Spleen (tissue), 11 donors: ENCODE measurements around the gene MYO18B. TPM values are rescaled to one million over a fixed set of nuclear protein-coding genes. Genes with fewer than 3 reads are reported as not detected.

Experiments
- DNase-seq: peaks from one replicate; pipeline ENCODE4 v3.0.0-alpha.2; 2020
- H3K27ac ChIP-seq, 8 donors: fragments of 200-600 bp; sonication (generic) in 7 of 8; 1 replicate in 4 of 8; 2 replicates in 4 of 8; pipeline versions ENCODE4 v1.5.0 to v1.8.0; 2016 to 2021; ENCODE audit warnings: inconsistent platforms in 4 of 8, mild to moderate bottlenecking in 4 of 8, moderate library complexity in 1 of 8
- H3K27me3 ChIP-seq, 7 donors: fragments of 200-600 bp; sonication (generic) in 6 of 7; replicated peaks in 1 of 7; 1 replicate in 4 of 7; 2 replicates in 3 of 7; pipeline versions ENCODE4 v1.5.0 to v1.8.0; 2016 to 2021; ENCODE audit warnings: inconsistent platforms in 3 of 7, mild to moderate bottlenecking in 1 of 7
- H3K36me3 ChIP-seq, 6 donors: fragments of 200-600 bp; sonication (generic) in 5 of 6; 1 replicate in 4 of 6; 2 replicates in 2 of 6; pipeline versions ENCODE4 v1.5.0 to v1.8.0; 2016 to 2021; ENCODE audit warnings: inconsistent platforms in 2 of 6
- H3K4me1 ChIP-seq, 6 donors: fragments of 200-600 bp; sonication (generic) in 5 of 6; 1 replicate in 3 of 6; 2 replicates in 3 of 6; pipeline versions ENCODE4 v1.5.0 to v1.8.0; 2016 to 2021; ENCODE audit warnings: inconsistent platforms in 3 of 6
- H3K4me3 ChIP-seq, 8 donors: fragments of 200-600 bp; sonication (generic) in 7 of 8; 1 replicate in 4 of 8; 2 replicates in 4 of 8; pipeline versions ENCODE4 v1.5.0 to v1.8.0; 2016 to 2021; ENCODE audit warnings: inconsistent platforms in 4 of 8, mild to moderate bottlenecking in 4 of 8, moderate library complexity in 2 of 8
- H3K9me3 ChIP-seq, 8 donors: fragments of 200-600 bp; sonication (generic) in 7 of 8; 1 replicate in 4 of 8; 2 replicates in 4 of 8; pipeline versions ENCODE4 v1.5.0 to v1.8.0; 2016 to 2021; ENCODE audit warnings: inconsistent platforms in 4 of 8
- POLR2A ChIP-seq, 3 donors: fragments of 450-650 bp; IDR thresholded peaks; one replicate each; pipeline ENCODE4 v1.5.1; 2017; ENCODE audit warnings: antibody characterized with exemption in 3 of 3, mild to moderate bottlenecking in 1 of 3
- POLR2AphosphoS5 ChIP-seq, 3 donors: sonication (generic); formaldehyde crosslinking; IDR thresholded peaks; one replicate each; pipeline ENCODE4 v1.5.1; 2017; ENCODE audit warnings: antibody characterized with exemption in 3 of 3
- WGBS, 5 donors: extraction: QIAGEN DNeasy Blood & Tissue Kit in 3 of 5; methylation state at CpG; one replicate each; pipeline versions ENCODE4 v1.1.5 to v1.1.7; 2013 to 2018; 5-methylcytosine and 5-hydroxymethylcytosine counted together
- intact Hi-C: fragments of 100-400 bp; cut with DNase I; formaldehyde crosslinking; loops from one replicate; pipeline ENCODE4 v1.15.0; 2023; ENCODE audit warnings: low total_unique reads
- polyA plus RNA-seq, 3 donors: library from polyadenylated mRNA; stranded (reverse); fragments of 200-250 nt; gene quantifications; one replicate each; pipeline ENCODE4 v1.2.1, GENCODE V29; 2013
- total RNA-seq, 7 donors: library from RNA; depleted of rRNA in 3 of 7; stranded (reverse); fragments of >200 nt in 3 of 7; fragmentation: NEBNext Ultra II Directional in 4 of 7; extraction: Animal tissue kit (Norgen Biotek cat#: 25700) in 4 of 7; gene quantifications; one replicate each; pipeline versions ENCODE4 v1.1.0 to v1.2.1, GENCODE V29; 2016 to 2021
- TF ChIP-seq, protein P1 (sequence below), 11 experiments: fragments of 200-600 bp in 7 of 11; fragments of 450-650 bp in 4 of 11; sonication (generic) in 4 of 11; IDR thresholded peaks in 8 of 11; conservative IDR thresholded peaks in 3 of 11; 1 replicate in 7 of 11; 2 replicates in 4 of 11; pipeline versions ENCODE4 v1.4.0 to v1.8.0; 2016 to 2021; ENCODE audit warnings: antibody characterized with exemption in 11 of 11, inconsistent platforms in 4 of 11, mild to moderate bottlenecking in 1 of 11
- donor health status: healthy with polysubstance abuse.
- donor health status: DM: no; HTN: no; CAD: no; lungs with moderate emphysema.
- donor health status: DM: no; HTN: no; CAD: no.
- donor health status: Bipolar disorder and iron deficiency.
- donor health status: healthy.
- donor health status: DM: no; HTN: no; CAD: no.
- donor health status: DM: yes; HTN: yes; CAD: no.

MYO18B gene
- total and polyA plus RNA-seq, 10 donors: under 0.01 to 0.79 (median 0.12) TPM

DNA sequence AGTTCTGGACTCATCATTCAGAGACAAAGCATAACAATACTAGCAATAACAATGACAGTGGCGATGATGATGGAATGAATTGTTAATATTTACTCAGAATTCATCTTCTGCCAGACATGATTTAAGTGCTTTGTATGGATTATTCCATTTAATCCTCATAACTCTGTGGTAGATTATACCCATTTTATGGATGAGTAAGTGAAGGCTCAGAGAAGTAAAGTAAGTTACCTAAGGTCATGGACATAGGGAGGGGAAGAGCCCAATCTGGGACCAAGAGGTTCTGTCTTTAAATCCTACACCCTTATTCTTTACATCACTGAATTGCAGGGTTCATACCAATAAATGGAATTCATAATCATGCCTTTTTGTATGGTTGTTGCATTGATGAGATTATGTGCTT, 72.7 kb downstream of the MYO18B start:
- no peaks in the 10 kb centered on the region for H3K9me3 ChIP-seq
- intact Hi-C loops: no loop called here
- no peak overlapping the region for H3K4me3 ChIP-seq
- 79 to 97% (median 94%) methylated on average over 1 of the region's 1 CpG for WGBS, 5 donors
- TF ChIP-seq POLR2AphosphoS5 (IDR thresholded peaks at IDR 0.05) (no peak), POLR2A (IDR thresholded peaks at IDR 0.05) (no peak)
- TF ChIP-seq, protein P1, sequence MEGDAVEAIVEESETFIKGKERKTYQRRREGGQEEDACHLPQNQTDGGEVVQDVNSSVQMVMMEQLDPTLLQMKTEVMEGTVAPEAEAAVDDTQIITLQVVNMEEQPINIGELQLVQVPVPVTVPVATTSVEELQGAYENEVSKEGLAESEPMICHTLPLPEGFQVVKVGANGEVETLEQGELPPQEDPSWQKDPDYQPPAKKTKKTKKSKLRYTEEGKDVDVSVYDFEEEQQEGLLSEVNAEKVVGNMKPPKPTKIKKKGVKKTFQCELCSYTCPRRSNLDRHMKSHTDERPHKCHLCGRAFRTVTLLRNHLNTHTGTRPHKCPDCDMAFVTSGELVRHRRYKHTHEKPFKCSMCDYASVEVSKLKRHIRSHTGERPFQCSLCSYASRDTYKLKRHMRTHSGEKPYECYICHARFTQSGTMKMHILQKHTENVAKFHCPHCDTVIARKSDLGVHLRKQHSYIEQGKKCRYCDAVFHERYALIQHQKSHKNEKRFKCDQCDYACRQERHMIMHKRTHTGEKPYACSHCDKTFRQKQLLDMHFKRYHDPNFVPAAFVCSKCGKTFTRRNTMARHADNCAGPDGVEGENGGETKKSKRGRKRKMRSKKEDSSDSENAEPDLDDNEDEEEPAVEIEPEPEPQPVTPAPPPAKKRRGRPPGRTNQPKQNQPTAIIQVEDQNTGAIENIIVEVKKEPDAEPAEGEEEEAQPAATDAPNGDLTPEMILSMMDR (IDR thresholded peaks at IDR 0.05 in 8 of 11, conservative IDR thresholded peaks at IDR 0.05 in 3 of 11): no peak
- no peaks in the 10 kb centered on the region for H3K36me3 ChIP-seq
- H3K4me1 ChIP-seq: no peaks in the 10 kb centered on the region
- no peak for DNase-seq
- H3K27ac ChIP-seq: no peak overlapping the region
- H3K27me3 ChIP-seq: peaks cover 0 to 40% (median 0%) of the 10 kb centered on the region in 7 donors

DNA sequence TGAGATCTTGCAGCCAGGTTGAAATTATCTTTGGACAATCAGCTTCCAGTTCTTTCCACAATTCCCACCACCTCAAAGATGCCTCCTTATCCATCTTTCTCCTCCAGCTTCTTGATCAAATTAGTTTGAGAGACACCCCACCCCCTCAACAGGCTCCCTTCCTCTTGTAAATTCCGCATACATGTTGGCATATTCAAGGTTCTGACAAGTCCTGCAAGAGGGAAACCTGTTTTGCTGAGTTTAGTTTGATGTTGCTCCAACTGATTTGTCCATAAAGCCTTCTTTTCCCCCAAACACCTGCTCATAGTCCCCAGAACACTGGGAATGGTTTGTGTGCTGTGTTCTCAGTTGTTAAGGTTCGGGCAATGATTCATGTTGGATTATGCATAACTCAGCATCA, 73.6 kb downstream of the MYO18B start:
- DNase-seq: no peak
- WGBS, 5 donors: 79 to 85% (median 83%) methylated on average over 2 of the region's 2 CpGs
- TF ChIP-seq, protein P1 (IDR thresholded peaks at IDR 0.05 in 8 of 11, conservative IDR thresholded peaks at IDR 0.05 in 3 of 11): no peak
- TF ChIP-seq POLR2AphosphoS5 (IDR thresholded peaks at IDR 0.05) (no peak), POLR2A (IDR thresholded peaks at IDR 0.05) (no peak)
- intact Hi-C loops: no loop called here
- Histone ChIP-seq H3K4me3 (no peak overlapping the region), H3K9me3 (no peaks in the 10 kb centered on the region), H3K36me3 (no peaks in the 10 kb centered on the region), H3K4me1 (no peaks in the 10 kb centered on the region), H3K27ac (no peak overlapping the region), H3K27me3 (peaks cover 0 to 40% (median 0%) of the 10 kb centered on the region in 7 donors)

DNA sequence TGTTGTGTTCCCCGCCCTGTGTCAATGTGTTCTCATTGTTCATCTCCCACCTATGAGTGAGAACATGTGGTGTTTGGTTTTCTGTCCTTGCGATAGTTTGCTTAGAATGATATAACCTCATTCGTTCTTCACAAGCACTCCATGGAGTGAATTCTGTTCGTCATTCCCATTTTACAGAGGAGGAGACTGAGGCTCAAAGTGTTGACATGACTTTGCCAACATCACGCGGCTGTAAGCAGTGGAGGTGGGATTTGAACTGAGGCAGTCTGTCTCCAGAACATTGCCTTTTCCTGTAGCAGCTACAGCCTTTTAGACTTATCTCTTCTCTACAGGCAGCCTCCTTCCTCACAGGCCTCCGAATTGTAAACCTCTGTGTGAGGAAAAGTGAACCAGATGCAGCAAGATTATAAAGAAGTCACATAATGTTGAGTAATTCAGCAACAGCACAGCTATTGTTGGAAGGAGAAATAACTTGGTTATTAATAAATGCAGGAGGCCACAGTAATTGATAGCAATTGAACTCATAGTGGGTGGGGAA, 74.6 kb downstream of the MYO18B start:
- whole genome bisulfite sequencing, 5 donors: 76 to 81% (median 79%) methylated on average over 7 of the region's 7 CpGs
- intact Hi-C loops: no loop called here
- H3K4me1 ChIP-seq: no peaks in the 10 kb centered on the region
- no peak overlapping the region for H3K27ac ChIP-seq
- H3K27me3 ChIP-seq: peaks cover 0 to 40% (median 0%) of the 10 kb centered on the region in 7 donors
- H3K36me3 ChIP-seq: no peaks in the 10 kb centered on the region
- DNase-seq: no peak
- H3K4me3 ChIP-seq: no peak overlapping the region
- no peak for TF ChIP-seq POLR2A (IDR thresholded peaks at IDR 0.05)
- no peak for TF ChIP-seq POLR2AphosphoS5 (IDR thresholded peaks at IDR 0.05)
- TF ChIP-seq, protein P1 (IDR thresholded peaks at IDR 0.05 in 8 of 11, conservative IDR thresholded peaks at IDR 0.05 in 3 of 11): no peak
- no peaks in the 10 kb centered on the region for H3K9me3 ChIP-seq

DNA sequence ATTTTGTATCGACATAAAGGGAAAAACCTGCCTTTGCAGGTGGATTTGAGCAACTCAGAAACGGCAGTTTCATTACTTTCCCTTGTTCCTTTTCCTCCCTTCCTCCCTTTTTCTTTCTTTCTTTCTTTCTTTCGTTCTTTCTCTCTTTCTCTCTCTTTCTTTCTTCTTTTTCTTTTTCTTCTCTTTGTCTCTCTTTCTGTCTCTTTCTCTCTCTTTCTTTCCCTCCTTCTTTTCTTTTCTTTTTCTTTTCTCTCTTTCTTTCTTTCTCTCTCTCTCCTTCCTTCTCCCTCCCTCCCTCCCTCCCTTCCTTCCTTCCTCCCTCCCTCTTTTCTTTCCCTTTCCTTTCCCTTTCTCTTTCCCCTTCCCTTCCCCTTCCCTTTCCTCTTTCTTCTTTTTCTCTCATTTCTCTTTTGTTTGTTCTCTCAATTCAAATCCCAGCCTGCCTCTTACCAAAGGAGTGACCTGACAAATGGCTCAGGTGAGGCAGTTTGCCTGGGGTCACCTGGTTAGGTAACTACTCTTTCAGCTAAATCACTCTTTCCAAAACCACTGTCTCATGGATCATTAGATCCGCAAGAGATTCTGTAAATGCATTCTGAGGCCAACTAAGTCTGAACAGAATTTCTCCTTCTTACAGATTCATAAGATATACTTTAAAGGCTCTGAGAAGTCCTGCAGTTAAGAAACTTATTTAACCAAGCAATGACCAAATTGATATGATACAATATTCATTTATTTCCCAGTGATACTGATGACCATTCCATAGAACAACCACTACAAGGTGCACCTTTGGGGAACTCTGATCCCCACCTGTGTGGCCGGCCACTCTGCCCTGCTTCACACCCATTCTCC, 75.3 kb downstream of the MYO18B start:
- Histone ChIP-seq H3K27me3 (peaks cover 0 to 45% (median 0%) of the 10 kb centered on the region in 7 donors), H3K4me1 (no peaks in the 10 kb centered on the region), H3K27ac (no peak overlapping the region), H3K4me3 (no peak overlapping the region), H3K36me3 (no peaks in the 10 kb centered on the region), H3K9me3 (peaks cover 0 to 3% (median 0%) of the 10 kb centered on the region in 8 donors)
- 64 to 74% (median 72%) methylated on average over 5 of the region's 5 CpGs for WGBS, 5 donors
- DNase-seq: no peak
- TF ChIP-seq POLR2AphosphoS5 (IDR thresholded peaks at IDR 0.05): no peak
- TF ChIP-seq POLR2A (IDR thresholded peaks at IDR 0.05): no peak
- TF ChIP-seq, protein P1 (IDR thresholded peaks at IDR 0.05 in 8 of 11, conservative IDR thresholded peaks at IDR 0.05 in 3 of 11): no peak
- intact Hi-C loops: no loop called here
